Fibroblast of pulmonary artery (primary cell): Measurements from ENCODE around the gene EYS.

ENCODE experiments used
- DNase-seq: peaks from one replicate; pipeline ENCODE4 v3.0.0-alpha.2; 2010; ENCODE audit warnings: low read depth
- H3K4me3 ChIP-seq: replicated peaks from 2 replicates; pipeline ENCODE4 v1.5.1; 2011; ENCODE audit warnings: low read depth, mild to moderate bottlenecking, control low read depth, low read length, moderate library complexity
- TF ChIP-seq, protein P1 (sequence below): IDR thresholded peaks from 2 replicates; pipeline ENCODE4 v1.5.1; 2011; ENCODE audit warnings: mild to moderate bottlenecking, control low read depth, low read length, inconsistent platforms; ENCODE audit errors: missing control alignments

Gene EYS

DNA sequence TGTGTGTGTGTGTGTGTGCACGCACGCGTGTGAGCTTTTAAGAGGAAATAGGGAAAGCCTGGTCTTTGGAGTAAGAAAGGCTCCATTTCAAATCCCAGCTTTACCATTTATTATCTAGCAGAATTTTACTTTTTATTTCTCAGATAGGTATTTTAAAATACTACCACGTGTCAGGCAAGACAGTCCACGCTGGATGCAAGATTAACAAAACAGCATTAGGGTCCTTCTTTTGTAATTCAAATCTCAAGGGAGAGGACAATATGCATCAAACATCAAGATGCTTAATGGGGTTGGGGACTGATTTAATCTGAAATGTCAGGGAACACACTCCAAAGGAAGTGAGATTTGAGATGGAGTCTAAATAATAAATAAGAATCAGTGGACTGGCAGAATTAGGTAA is 1302.6 kb downstream of the EYS start:
- DNase-seq: no peak
- TF ChIP-seq, protein P1, sequence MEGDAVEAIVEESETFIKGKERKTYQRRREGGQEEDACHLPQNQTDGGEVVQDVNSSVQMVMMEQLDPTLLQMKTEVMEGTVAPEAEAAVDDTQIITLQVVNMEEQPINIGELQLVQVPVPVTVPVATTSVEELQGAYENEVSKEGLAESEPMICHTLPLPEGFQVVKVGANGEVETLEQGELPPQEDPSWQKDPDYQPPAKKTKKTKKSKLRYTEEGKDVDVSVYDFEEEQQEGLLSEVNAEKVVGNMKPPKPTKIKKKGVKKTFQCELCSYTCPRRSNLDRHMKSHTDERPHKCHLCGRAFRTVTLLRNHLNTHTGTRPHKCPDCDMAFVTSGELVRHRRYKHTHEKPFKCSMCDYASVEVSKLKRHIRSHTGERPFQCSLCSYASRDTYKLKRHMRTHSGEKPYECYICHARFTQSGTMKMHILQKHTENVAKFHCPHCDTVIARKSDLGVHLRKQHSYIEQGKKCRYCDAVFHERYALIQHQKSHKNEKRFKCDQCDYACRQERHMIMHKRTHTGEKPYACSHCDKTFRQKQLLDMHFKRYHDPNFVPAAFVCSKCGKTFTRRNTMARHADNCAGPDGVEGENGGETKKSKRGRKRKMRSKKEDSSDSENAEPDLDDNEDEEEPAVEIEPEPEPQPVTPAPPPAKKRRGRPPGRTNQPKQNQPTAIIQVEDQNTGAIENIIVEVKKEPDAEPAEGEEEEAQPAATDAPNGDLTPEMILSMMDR: no peak
- H3K4me3 ChIP-seq: no peak overlapping the region

DNA sequence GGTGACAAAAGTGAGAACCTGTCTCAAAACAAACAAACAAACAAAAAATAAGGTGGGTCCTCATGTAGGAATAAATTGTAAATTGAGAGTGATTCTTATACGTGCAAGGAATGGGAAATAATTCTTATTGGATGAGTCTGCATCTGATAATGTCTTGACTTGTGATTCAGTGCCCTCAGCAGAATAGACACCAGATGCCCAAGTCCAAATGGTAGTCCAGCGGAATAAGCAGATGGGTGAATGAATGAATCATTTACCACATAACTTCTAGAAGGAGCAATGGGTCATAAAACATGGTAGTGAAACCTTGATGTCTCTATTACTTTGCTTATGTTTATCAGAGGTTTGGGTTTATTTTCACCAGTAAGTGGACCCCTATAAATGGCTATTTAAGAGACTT is 1323.7 kb downstream of the EYS start:
- TF ChIP-seq, protein P1: no peak
- DNase-seq: no peak
- H3K4me3 ChIP-seq: no peak overlapping the region

DNA sequence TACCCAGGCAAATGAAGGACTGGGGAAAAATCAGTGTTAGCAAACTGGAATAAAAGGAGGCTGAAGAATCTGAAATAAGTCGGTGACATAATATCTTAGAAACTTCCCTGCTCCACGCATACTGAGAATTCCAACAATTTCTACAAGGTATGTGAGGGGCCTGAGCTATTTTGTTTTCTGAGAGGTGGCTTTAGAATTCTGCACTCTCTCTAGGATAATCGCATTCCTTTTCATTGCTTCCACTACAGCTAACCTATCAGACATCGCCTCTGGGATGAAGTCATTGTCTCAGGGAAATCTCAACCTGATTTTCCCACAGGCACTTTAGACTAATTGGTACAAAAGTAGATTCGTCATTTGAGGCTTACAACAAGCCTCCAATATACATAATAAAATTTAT is 1330.6 kb downstream of the EYS start:
- no peak overlapping the region for H3K4me3 ChIP-seq
- no peak for DNase-seq
- TF ChIP-seq, protein P1: no peak

DNA sequence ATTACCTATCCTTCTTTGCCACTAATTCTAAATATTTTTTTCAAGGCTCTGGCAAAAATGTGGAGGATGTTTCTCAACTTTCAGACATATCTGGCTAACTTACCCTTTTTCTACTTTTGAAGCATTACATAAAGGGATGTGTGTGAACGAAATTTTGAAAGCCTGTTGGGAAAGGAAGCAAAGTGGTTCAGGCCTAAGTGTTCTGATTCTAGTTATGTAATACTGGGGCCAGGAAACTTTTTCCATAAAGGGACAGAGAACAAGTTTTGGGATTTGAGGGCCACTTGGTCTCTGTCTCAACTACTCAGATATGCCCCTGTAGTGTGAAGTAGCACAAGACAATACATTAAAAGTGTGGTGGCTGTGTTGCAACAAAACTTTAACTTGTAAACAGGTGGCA is 1349.6 kb downstream of the EYS start:
- no peak for DNase-seq
- no peak overlapping the region for H3K4me3 ChIP-seq
- TF ChIP-seq, protein P1: no peak

DNA sequence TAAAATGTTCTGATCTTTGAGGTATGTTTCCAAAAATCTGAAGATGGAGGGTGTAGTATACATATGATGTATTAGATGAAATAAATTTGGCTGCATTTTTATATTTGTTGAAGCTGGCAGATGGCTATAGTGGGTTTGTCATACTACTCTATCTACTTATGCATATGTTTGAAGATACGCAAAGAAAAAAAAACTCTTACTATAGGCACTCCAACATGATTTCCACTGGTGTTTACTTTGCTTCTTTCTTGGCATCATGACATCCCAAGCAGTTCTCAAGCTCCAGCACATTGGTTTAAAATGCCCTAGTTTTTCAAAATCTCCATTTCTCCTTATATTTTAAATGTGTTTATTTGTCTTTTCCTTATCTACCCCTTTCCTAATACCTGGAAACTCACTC is 1359.6 kb downstream of the EYS start:
- TF ChIP-seq, protein P1: no peak
- no peak overlapping the region for H3K4me3 ChIP-seq
- DNase-seq: no peak

DNA sequence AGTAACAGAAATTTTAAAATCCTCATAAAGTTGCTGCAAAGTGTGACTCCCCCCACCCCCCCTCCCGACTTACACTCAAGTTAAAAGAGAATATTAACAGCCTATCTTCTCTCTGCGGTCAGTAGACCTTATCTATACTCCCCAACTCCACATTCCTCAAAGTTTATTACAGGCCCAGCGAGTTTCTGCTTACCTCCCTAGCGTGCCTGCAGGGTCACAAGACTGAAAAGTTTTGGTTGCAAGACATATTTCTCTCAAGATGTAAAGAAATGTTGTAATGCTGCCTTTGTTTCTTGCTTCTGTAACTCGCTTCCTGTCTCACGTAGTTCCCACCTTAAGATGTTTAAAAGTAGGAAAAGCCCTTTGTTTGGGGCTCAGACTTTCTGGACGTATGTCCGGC is 1371.8 kb downstream of the EYS start:
- H3K4me3 ChIP-seq: no peak overlapping the region
- DNase-seq: peak; percentile 24
- TF ChIP-seq, protein P1: no peak

DNA sequence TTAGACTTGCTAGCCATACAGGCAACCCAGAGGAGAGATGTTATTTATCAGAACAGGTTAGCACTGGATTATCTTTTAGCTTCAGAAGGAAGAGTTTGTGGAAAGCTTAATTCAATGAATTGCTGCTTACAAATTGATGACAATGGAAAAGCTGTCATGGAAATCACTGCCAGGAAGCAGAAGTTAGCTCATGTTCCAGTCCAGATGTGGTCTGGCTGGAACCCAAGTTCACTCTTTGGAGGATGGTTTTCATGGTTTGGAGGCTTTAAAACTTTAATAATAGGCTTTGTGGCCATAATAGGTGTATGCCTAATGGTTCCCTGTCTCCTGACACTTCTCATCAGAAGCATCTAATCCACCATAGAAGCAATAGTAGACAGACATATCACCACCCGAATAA is 1372.4 kb downstream of the EYS start:
- H3K4me3 ChIP-seq: no peak overlapping the region
- peak; percentile 42 for DNase-seq
- TF ChIP-seq, protein P1: no peak
